Activated CD4-positive, alpha-beta T cell treated with anti-CD3 and anti-CD28 coated beads for 48 hours (primary cell): Measurements from ENCODE around the gene CRACR2B.

ENCODE experiments used
- DNase-seq: peaks from one replicate; pipeline ENCODE4 v3.0.0-alpha.2; 2020

Gene CRACR2B

GRCh38 chr11:827897-828192 is at the start of gene CRACR2B:
TSS of gene CRACR2B (plus strand) at chr11:827919. CDS start at chr11:828608, 689 bp downstream.
- no peak for DNase-seq

- no peak for DNase-seq
Observed at GRCh38 chr11:778976-779954, 48.5 kb upstream of the CRACR2B start.

GRCh38 chr11:779955-780532 is 47.7 kb upstream of the CRACR2B start:
- no peak for DNase-seq

GRCh38 chr11:782264-783174 is 45.2 kb upstream of the CRACR2B start:
- no peak for DNase-seq

GRCh38 chr11:783581-784015 is 44.1 kb upstream of the CRACR2B start:
- DNase-seq = no peak

GRCh38 chr11:786235-787083 is 41.3 kb upstream of the CRACR2B start:
- no peak for DNase-seq

- DNase-seq = no peak
Observed at GRCh38 chr11:787084-787675, 40.5 kb upstream of the CRACR2B start.

- no peak for DNase-seq
Observed at GRCh38 chr11:788009-788640, 39.6 kb upstream of the CRACR2B start.

GRCh38 chr11:788953-789940 is 38.5 kb upstream of the CRACR2B start:
- no peak for DNase-seq

GRCh38 chr11:789943-790342 is 37.8 kb upstream of the CRACR2B start, which contains the start of gene CEND1:
TSS of gene CEND1 (minus strand) at chr11:790090. CDS start at chr11:788576, 1,514 bp downstream.
- peak; percentile 69 for DNase-seq

- DNase-seq = no peak
Observed at GRCh38 chr11:790721-791564, 36.8 kb upstream of the CRACR2B start.

- no peak for DNase-seq
Observed at GRCh38 chr11:791658-792534, 35.8 kb upstream of the CRACR2B start.

GRCh38 chr11:792535-792821 is 35.2 kb upstream of the CRACR2B start:
- DNase-seq = no peak

- no peak for DNase-seq
Observed at GRCh38 chr11:792873-793272, 34.8 kb upstream of the CRACR2B start.

- no peak for DNase-seq
Observed at GRCh38 chr11:793556-793955, 34.2 kb upstream of the CRACR2B start.

- no peak for DNase-seq
Observed at GRCh38 chr11:794013-794765, 33.5 kb upstream of the CRACR2B start.
